ENCODE data around the gene RUNX2. TPM values are rescaled to one million over a fixed set of nuclear protein-coding genes. Genes with fewer than 3 reads are reported as not detected.

The RUNX2 gene
- total and polyA plus RNA-seq, 10 of the 15 experiments (the other 5 are each of a cell fraction or from before 2014, with no cell fraction given): 0.01 to 0.77 (median 0.15) TPM; not detected in 3

GRCh38 chr6:45478240-45478639, 150.1 kb downstream of the RUNX2 start (continued):
- TF ChIP-seq IRF5 (IDR thresholded peaks at IDR 0.05; ENCODE audit: borderline replicate concordance): no peak
- no peak for TF ChIP-seq ZBED1 (IDR thresholded peaks at IDR 0.05; ENCODE audit: borderline replicate concordance)
- TF ChIP-seq RFX5 (IDR thresholded peaks at IDR 0.05; ENCODE audit: low read depth, low read length): no peak
- TF ChIP-seq NR2C2 (IDR thresholded peaks at IDR 0.05; ENCODE audit: borderline replicate concordance, control insufficient read depth, insufficient read length, low read depth): no peak

GRCh38 chr6:45479834-45480751, 152.0 kb downstream of the RUNX2 start:
- intact Hi-C loops (cut with micrococcal nuclease; ENCODE audit: unreplicated experiment): no loop called here
- ChIA-PET POLR2A (no interaction called here), CTCF (no interaction called here), RAD21 (ENCODE audit: unreplicated experiment) (no interaction called here), SMC1A (ENCODE audit: uncharacterized antibody, unreplicated experiment) (no interaction called here)
- Histone ChIP-seq H3K9ac (ENCODE audit: control insufficient read depth, insufficient read depth, low read length) (no peak overlapping the region), H3K9me3 (replicated peaks; ENCODE audit: control insufficient read depth, insufficient read depth, low read length) (no peaks in the 10 kb centered on the region; the same call in 2 of the 3 replicates), H3K27me3 (replicated peaks in 1 of 2; ENCODE audit: control insufficient read depth in 2 of 2, insufficient read depth in 2 of 2, low read length in 1 of 2) (peaks cover 0 to 7% of the 10 kb centered on the region in 2 experiments; a peak in 2 of 4 replicates), H3K4me3 (no peak overlapping the region), H4K20me1 (ENCODE audit: control insufficient read depth, insufficient read depth) (no peaks in the 10 kb centered on the region), H3K79me2 (ENCODE audit: control insufficient read depth, insufficient read depth, low read length) (no peaks in the 10 kb centered on the region), H3K27ac (ENCODE audit: control insufficient read depth, insufficient read depth) (no peak overlapping the region), H3K4me1 (ENCODE audit: control insufficient read depth, insufficient read depth, low read length) (0 out of 2 replicates have a peak, but pooled peaks cover 5% of the 10 kb centered on the region), H3K4me2 (ENCODE audit: control insufficient read depth, insufficient read depth) (no peak overlapping the region), H2AFZ (ENCODE audit: control insufficient read depth, low read depth, low read length) (no peak overlapping the region), H3K36me3 (ENCODE audit: control insufficient read depth in 2 of 2, insufficient read depth in 2 of 2, low read length in 1 of 2) (no peaks in the 10 kb centered on the region)
- in situ Hi-C loops (cut with MboI): no loop called here
- peak; percentile 56 for FAIRE-seq
- DNase-seq (ENCODE audit: low read depth, low spot score): no peak
- BruUV-seq (replicated peaks): no TSS peak
- peak; percentile 94 for ATAC-seq
- WGBS (ENCODE audit: insufficient coverage, insufficient replicate concordance, low lambda C conversion rate, missing lambda C conversion rate): 15% methylated on average over 7 of the region's 7 CpGs
- TF ChIP-seq POU2F2 (IDR thresholded peaks at IDR 0.05; ENCODE audit: borderline replicate concordance, low read depth, low read length): 0 out of 3 replicates have a peak, but pooled peaks have one; percentile 21
- TF ChIP-seq NRF1 (conservative IDR thresholded peaks at IDR 0.05; ENCODE audit: low read depth, low read length): no peak
- 0 out of 2 replicates have a peak, but pooled peaks have one; percentile 46 for TF ChIP-seq GATAD2B (conservative IDR thresholded peaks at IDR 0.05; ENCODE audit: low read depth)
- no peak for TF ChIP-seq HSF1 (IDR thresholded peaks at IDR 0.05; ENCODE audit: low read depth, low read length)
- TF ChIP-seq USF2 (IDR thresholded peaks at IDR 0.05; ENCODE audit: borderline replicate concordance, low read depth, low read length): no peak
- TF ChIP-seq DPF2 (IDR thresholded peaks at IDR 0.05): peak; percentile 94
- TF ChIP-seq JUNB (IDR thresholded peaks at IDR 0.05): peak; percentile 83
- TF ChIP-seq IKZF2 (IDR thresholded peaks at IDR 0.05): peak; percentile 78 to 82
- no peak for TF ChIP-seq NFXL1 (IDR thresholded peaks at IDR 0.05; ENCODE audit: borderline replicate concordance)
- peak; percentile 29; the same call in 1 of the 2 replicates for TF ChIP-seq PKNOX1 (IDR thresholded peaks at IDR 0.05)
- no peak for TF ChIP-seq STAT3 (IDR thresholded peaks at IDR 0.05; ENCODE audit: low read depth, low read length)
- TF ChIP-seq NFIC (IDR thresholded peaks at IDR 0.05; ENCODE audit: low read depth, low read length): 0 out of 2 replicates have a peak, but pooled peaks have one; percentile 46
- TF ChIP-seq IRF4 (IDR thresholded peaks at IDR 0.05; ENCODE audit: low read depth, low read length): peak; percentile 93
- no peak for TF ChIP-seq SIX5 (IDR thresholded peaks at IDR 0.05; ENCODE audit: low read depth, low read length, severe bottlenecking)
